Natural killer cell (primary cell): Measurements from ENCODE around the gene EHD1. TPM values are rescaled to one million over a fixed set of nuclear protein-coding genes. Genes with fewer than 3 reads are reported as not detected.

Source experiments
- ATAC-seq, 3 donors: fragments of 150-1000 bp in 2 of 3; fragments of 200-7000 bp in 1 of 3; cut with Tn5 transposase; 1 replicate in 1 of 3; 2 replicates in 2 of 3; pipeline ENCODE4 v1.10.0; 2021; ENCODE audit warnings: mild to moderate bottlenecking in 2 of 3, moderate library complexity in 2 of 3
- DNase-seq, 2 donors: peaks; one replicate each; pipeline versions ENCODE4 v3.0.0 to v3.0.0-alpha.2; 2013 to 2021; ENCODE audit warnings: mixed read lengths in 1 of 2
- H3K27ac ChIP-seq: one replicate; pipeline ENCODE4 v1.5.1; 2013; ENCODE audit warnings: mild to moderate bottlenecking, low read length
- H3K27me3 ChIP-seq: one replicate; pipeline ENCODE4 v1.6.1; 2013; ENCODE audit warnings: low read length; ENCODE audit not compliant: control insufficient read depth, insufficient read depth
- H3K36me3 ChIP-seq: one replicate; pipeline ENCODE4 v1.6.1; 2013; ENCODE audit warnings: low read length; ENCODE audit not compliant: control insufficient read depth, insufficient read depth
- H3K4me1 ChIP-seq: one replicate; pipeline ENCODE4 v1.6.1; 2013; ENCODE audit warnings: low read length; ENCODE audit not compliant: control insufficient read depth, insufficient read depth
- H3K4me3 ChIP-seq: one replicate; pipeline ENCODE4 v1.5.1; 2013; ENCODE audit warnings: low read length
- H3K9me3 ChIP-seq: one replicate; pipeline ENCODE4 v1.6.1; 2013; ENCODE audit warnings: low read length; ENCODE audit not compliant: control insufficient read depth, insufficient read depth
- H3K27ac Mint-ChIP-seq, 2 donors: one replicate each; pipeline ENCODE4 v1.8.0; 2022; ENCODE audit warnings: mild to moderate bottlenecking in 2 of 2, mixed read lengths in 2 of 2, moderate library complexity in 1 of 2
- H3K27me3 Mint-ChIP-seq, 2 donors: one replicate each; pipeline ENCODE4 v1.8.0; 2022; ENCODE audit warnings: low read depth in 2 of 2, mixed read lengths in 2 of 2
- H3K36me3 Mint-ChIP-seq: one replicate; pipeline ENCODE4 v1.8.0; 2022; ENCODE audit warnings: mixed read lengths
- H3K4me1 Mint-ChIP-seq, 2 donors: one replicate each; pipeline ENCODE4 v1.8.0; 2022; ENCODE audit warnings: mixed read lengths in 2 of 2
- H3K4me3 Mint-ChIP-seq: one replicate; pipeline ENCODE4 v1.8.0; 2022; ENCODE audit warnings: mild to moderate bottlenecking, moderate library complexity, mixed read lengths
- H3K9me3 Mint-ChIP-seq, 2 donors: one replicate each; pipeline ENCODE4 v1.8.0; 2022; ENCODE audit warnings: mixed read lengths in 2 of 2
- WGBS: methylation state at CpG from one replicate; pipeline ENCODE4 v1.1.7; 2013; ENCODE audit warnings: missing lambda C conversion rate; ENCODE audit not compliant: insufficient coverage; 5-methylcytosine and 5-hydroxymethylcytosine counted together
- intact Hi-C: fragments of 100-400 bp; cut with micrococcal nuclease; formaldehyde crosslinking; loops from one replicate; pipeline ENCODE4 v1.14.2; 2022
- total RNA-seq, 4 donors: library from RNA; stranded (reverse); fragments of 120-200 nt in 1 of 4; gene quantifications; one replicate each; pipeline versions ENCODE4 v1.2.3 to v1.2.4, GENCODE V29; 2013 to 2022
- TF ChIP-seq, protein P1 (sequence below): fragments of 200-600 bp; IDR thresholded peaks from one replicate; pipeline ENCODE4 v1.8.0; 2022; ENCODE audit warnings: antibody characterized with exemption

The EHD1 gene
- total RNA-seq, 3 donors from 2014 or later (not counting 1 experiment from before 2014, with no cell fraction given), result 218 to 246 (median 225) TPM

DNA sequence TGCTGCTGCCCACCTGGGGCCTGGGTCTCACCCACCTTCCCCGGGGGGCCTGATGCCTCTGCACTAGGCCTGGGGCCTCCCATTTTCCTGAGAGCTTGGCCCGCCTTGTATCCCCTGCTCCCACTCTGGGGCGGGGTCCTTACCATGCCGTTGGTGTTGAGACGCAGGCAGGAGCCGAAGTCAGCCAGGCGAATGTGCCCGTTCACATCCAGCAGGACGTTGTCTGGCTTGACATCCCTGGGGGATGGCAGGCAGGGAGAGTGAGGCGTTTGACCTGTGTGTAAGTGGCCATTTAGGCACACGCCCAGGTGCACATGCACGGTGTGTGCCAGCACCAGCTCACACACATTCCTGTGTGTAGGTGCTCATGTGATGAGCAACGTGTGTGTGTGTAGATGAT lies 39.1 kb downstream of the EHD1 start:
- Histone ChIP-seq H3K9me3 (no peaks in the 10 kb centered on the region), H3K27ac (no peak overlapping the region), H3K4me1 (peaks cover 24% of the 10 kb centered on the region), H3K36me3 (no peaks in the 10 kb centered on the region), H3K27me3 (no peaks in the 10 kb centered on the region), H3K4me3 (no peak overlapping the region)
- TF ChIP-seq, protein P1, sequence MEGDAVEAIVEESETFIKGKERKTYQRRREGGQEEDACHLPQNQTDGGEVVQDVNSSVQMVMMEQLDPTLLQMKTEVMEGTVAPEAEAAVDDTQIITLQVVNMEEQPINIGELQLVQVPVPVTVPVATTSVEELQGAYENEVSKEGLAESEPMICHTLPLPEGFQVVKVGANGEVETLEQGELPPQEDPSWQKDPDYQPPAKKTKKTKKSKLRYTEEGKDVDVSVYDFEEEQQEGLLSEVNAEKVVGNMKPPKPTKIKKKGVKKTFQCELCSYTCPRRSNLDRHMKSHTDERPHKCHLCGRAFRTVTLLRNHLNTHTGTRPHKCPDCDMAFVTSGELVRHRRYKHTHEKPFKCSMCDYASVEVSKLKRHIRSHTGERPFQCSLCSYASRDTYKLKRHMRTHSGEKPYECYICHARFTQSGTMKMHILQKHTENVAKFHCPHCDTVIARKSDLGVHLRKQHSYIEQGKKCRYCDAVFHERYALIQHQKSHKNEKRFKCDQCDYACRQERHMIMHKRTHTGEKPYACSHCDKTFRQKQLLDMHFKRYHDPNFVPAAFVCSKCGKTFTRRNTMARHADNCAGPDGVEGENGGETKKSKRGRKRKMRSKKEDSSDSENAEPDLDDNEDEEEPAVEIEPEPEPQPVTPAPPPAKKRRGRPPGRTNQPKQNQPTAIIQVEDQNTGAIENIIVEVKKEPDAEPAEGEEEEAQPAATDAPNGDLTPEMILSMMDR, result no peak
- 91% methylated on average over 13 of the region's 13 CpGs for WGBS
- Mint-ChIP-seq H3K9me3 (no peaks in the 10 kb centered on the region), H3K27me3 (no peaks in the 10 kb centered on the region), H3K4me3 (no peak overlapping the region), H3K4me1 (peaks cover 12 to 14% of the 10 kb centered on the region in 2 donors), H3K27ac (no peak overlapping the region), H3K36me3 (no peaks in the 10 kb centered on the region)
- ATAC-seq (no peak), DNase-seq (no peak)
- intact Hi-C loops, result no loop called here

DNA sequence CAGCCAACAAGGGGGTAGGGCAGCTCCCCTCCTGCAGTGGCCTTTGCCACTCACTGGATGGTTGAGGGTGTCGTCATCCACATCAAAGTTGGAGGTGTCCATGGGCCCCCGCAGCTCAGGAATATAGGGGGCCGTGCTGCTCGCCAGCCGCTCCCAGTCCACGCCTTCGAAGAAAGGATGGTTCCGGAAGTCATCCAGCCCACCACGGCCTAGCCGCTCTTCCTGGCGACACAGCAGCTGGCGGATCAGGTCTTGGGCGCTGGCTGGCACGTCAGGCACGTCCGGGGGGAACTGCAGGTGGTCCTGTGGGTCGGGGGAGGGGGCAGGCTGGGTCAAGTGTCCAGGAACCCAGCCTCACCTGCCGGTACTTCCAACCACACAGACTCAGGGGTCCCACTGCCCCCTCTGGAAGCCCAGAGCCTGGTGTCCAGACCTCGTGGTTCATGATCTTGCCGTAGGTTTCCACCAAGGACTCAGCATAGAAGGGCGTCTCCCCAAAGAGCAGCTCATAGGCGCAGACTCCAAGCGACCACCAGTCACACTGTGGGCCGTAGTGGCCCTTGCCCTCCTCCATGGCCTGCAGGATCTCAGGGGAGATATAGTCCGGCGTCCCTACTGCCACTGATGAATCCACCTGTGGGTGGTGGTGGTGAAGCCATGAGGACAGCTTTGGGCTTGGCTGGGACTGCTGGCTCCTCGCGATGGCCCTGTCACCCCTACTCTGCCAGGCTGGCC lies 39.7 kb downstream of the EHD1 start:
- WGBS, result 96% methylated on average over 28 of the region's 28 CpGs
- ATAC-seq (no peak), DNase-seq (no peak)
- TF ChIP-seq, protein P1, result no peak
- intact Hi-C loops, result no loop called here
- no peak overlapping the region for H3K27ac Mint-ChIP-seq
- Histone ChIP-seq H3K4me1 (peaks cover 20% of the 10 kb centered on the region), H3K9me3 (no peaks in the 10 kb centered on the region), H3K27ac (no peak overlapping the region), H3K27me3 (no peaks in the 10 kb centered on the region), H3K36me3 (no peaks in the 10 kb centered on the region), H3K4me3 (no peak overlapping the region)
- H3K27me3 Mint-ChIP-seq, result no peaks in the 10 kb centered on the region
- no peak overlapping the region for H3K4me3 Mint-ChIP-seq
- H3K9me3 Mint-ChIP-seq, result no peaks in the 10 kb centered on the region
- H3K36me3 Mint-ChIP-seq, result no peaks in the 10 kb centered on the region
- peaks cover 8 to 10% of the 10 kb centered on the region in 2 donors for H3K4me1 Mint-ChIP-seq

DNA sequence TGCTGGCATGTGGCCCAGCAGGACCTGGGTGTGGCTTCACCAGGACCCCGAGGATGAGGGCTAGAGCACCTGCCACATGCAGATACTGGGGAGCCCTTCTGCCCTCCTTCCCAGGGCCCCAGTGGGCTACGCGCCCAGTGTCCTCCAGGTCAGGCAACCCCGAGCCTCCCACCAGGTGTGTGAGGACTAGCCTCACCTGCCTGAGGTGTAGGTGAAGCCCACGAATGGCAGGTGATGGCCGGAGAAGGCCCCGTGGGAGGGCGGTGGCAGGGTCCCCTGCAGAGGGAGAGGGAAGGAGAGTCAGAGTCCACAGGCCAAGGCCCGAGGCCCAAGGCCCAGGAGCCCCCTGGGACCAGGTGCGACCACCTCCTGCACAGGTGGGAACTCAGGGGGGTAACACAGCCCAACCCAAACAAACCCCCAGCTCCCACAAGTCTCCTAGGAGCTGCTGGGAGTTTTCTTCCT lies 40.5 kb downstream of the EHD1 start:
- Mint-ChIP-seq H3K27ac (no peak overlapping the region), H3K4me1 (peaks cover 1 to 4% of the 10 kb centered on the region in 2 donors), H3K36me3 (no peaks in the 10 kb centered on the region), H3K4me3 (no peak overlapping the region), H3K27me3 (no peaks in the 10 kb centered on the region), H3K9me3 (no peaks in the 10 kb centered on the region)
- Histone ChIP-seq H3K4me3 (no peak overlapping the region), H3K27ac (no peak overlapping the region), H3K4me1 (peaks cover 15% of the 10 kb centered on the region), H3K36me3 (no peaks in the 10 kb centered on the region), H3K9me3 (no peaks in the 10 kb centered on the region), H3K27me3 (no peaks in the 10 kb centered on the region)
- intact Hi-C loops, result no loop called here
- ATAC-seq (no peak), DNase-seq (no peak)
- TF ChIP-seq, protein P1, result no peak
- 94% methylated on average over 8 of the region's 10 CpGs for WGBS
